NCI-H460 (cell line): ENCODE results near the gene CCL25. TPM values are rescaled to one million over a fixed set of nuclear protein-coding genes. Genes with fewer than 3 reads are reported as not detected.
"Not testable (repeated sequence)": the region's sequence is repeated elsewhere in the genome, so short reads cannot be mapped to it uniquely, and the experiment has no call there.

Experiments
- DNase-seq: peaks from one replicate; pipeline ENCODE4 v3.0.0-alpha.2; 2016; ENCODE audit warnings: low read depth; ENCODE audit errors: extremely low read depth
- total RNA-seq: library from RNA; depleted of rRNA; stranded (reverse); fragments of >200 nt; shearing (Covaris generic); gene quantifications from 2 replicates; pipeline ENCODE4 v1.2.3, GENCODE V29; 2014

The CCL25 gene
- total RNA-seq, 1 experiment from 2014 or later, result not detected

GRCh38 chr19:8084152-8084551 lies 31.6 kb downstream of the CCL25 start:
- DNase-seq, result no peak

- DNase-seq, result peak; percentile 14
Observed at GRCh38 chr19:8085598-8086408, 33.2 kb downstream of the CCL25 start.

GRCh38 chr19:8086849-8087248 lies 34.3 kb downstream of the CCL25 start:
- DNase-seq, result no peak

GRCh38 chr19:8087876-8088275 lies 35.3 kb downstream of the CCL25 start:
- DNase-seq, result no peak

- DNase-seq, result no peak
Observed at GRCh38 chr19:8088752-8089663, 36.4 kb downstream of the CCL25 start.

- DNase-seq, result no peak
Observed at GRCh38 chr19:8089664-8090601, 37.4 kb downstream of the CCL25 start.

- no peak for DNase-seq
Observed at GRCh38 chr19:8090950-8091349, 38.4 kb downstream of the CCL25 start.

GRCh38 chr19:8093740-8094139 lies 41.2 kb downstream of the CCL25 start:
- no peak for DNase-seq

GRCh38 chr19:8094336-8094735 lies 41.8 kb downstream of the CCL25 start:
- no peak for DNase-seq

GRCh38 chr19:8095354-8095886 lies 42.9 kb downstream of the CCL25 start:
- DNase-seq, result no peak

GRCh38 chr19:8096071-8096470 lies 43.5 kb downstream of the CCL25 start:
- DNase-seq, result no peak

GRCh38 chr19:8097198-8097597 lies 44.6 kb downstream of the CCL25 start:
- DNase-seq, result no peak

- DNase-seq, result no peak
Observed at GRCh38 chr19:8097681-8098567, 45.4 kb downstream of the CCL25 start.

- no peak for DNase-seq
Observed at GRCh38 chr19:8101311-8101710, 48.8 kb downstream of the CCL25 start.

- not testable (repeated sequence) for DNase-seq
Observed at GRCh38 chr19:8101910-8102309, 49.4 kb downstream of the CCL25 start.

GRCh38 chr19:8105471-8105870 lies 52.9 kb downstream of the CCL25 start:
- DNase-seq, result no peak

GRCh38 chr19:8107301-8107903 lies 54.8 kb downstream of the CCL25 start:
- no peak for DNase-seq

- no peak for DNase-seq
Observed at GRCh38 chr19:8108560-8109445, 56.2 kb downstream of the CCL25 start.
